HG02642 (cell line): ENCODE measurements around the gene ACP3.

ENCODE experiments used
- ATAC-seq: cut with Tn5 transposase; IDR thresholded peaks from one replicate; pipeline ENCODE4 v1.9.1; 2021; ENCODE audit warnings: mild to moderate bottlenecking; ENCODE audit not compliant: unreplicated experiment, poor library complexity

The ACP3 gene

DNA sequence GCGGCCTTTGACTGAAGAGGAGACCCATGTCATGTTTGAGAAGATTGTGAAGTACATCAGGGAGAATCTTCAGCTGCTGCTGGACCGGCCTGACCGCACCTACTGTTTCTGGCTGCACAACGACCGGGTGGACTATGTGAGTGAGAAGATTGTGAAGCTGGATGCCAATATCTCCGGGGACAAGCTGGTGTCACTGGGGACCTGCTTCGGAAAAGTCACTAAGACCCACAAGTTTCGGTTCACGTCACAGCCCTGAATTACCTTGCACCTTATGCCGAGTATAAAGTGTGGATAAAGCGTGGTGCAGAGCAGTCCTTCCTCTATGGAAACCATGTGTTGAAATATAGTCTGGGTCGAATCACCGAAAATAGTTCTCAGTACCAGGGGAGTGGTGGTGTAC is 84.0 kb downstream of the ACP3 start:
- ATAC-seq, result no peak

GRCh38 chr3:132404276-132404675 is 87.1 kb downstream of the ACP3 start:
- ATAC-seq, result no peak

DNA sequence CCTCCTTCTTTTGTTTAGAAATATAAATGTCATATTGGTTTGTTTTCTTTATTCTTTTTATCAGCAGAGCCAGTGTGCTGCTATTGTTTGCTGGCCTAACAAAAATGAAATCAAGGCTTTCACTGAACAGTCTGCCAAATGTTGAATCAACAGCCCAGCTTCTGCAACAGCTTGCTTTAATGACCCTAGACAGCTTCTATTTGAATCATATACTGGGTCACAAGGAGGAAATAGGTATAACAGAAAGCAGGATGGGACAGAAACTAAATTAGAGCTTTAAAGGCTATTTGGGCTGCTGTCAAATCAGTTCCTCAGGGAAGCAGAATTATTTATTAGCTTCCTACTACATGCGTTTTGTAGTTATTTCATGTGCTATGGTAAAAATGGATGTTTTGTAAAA is 88.0 kb downstream of the ACP3 start:
- ATAC-seq, result no peak

- no peak for ATAC-seq
These were observed 88.5 kb downstream of the ACP3 start for GRCh38 chr3:132405609-132406299.

GRCh38 chr3:132406587-132406986 is 89.4 kb downstream of the ACP3 start:
- ATAC-seq, result no peak

GRCh38 chr3:132407025-132407424 is 89.8 kb downstream of the ACP3 start:
- ATAC-seq, result no peak
